Measurements from ENCODE around the gene PARD3. TPM values are rescaled to one million over a fixed set of nuclear protein-coding genes. Genes with fewer than 3 reads are reported as not detected.

Gene PARD3
- total RNA-seq, 4 donors from 2014 or later = 98.9 to 122 (median 105) TPM

GRCh38 chr10:34166354-34166753 is 648.7 kb downstream of the PARD3 start:
- intact Hi-C loops (cut with DNase I) = no loop called here
- Histone ChIP-seq H3K4me3 (no peak overlapping the region), H3K27ac (replicated peaks in 1 of 4) (no peak overlapping the region), H3K36me3 (no peaks in the 10 kb centered on the region), H3K4me1 (peaks cover 0 to 21% (median under 1%) of the 10 kb centered on the region in 4 donors), H3K27me3 (no peaks in the 10 kb centered on the region), H3K9me3 (no peaks in the 10 kb centered on the region)
- DNase-seq (ENCODE audit: extremely low spot score) = no peak
- no peak for TF ChIP-seq POLR2A (IDR thresholded peaks at IDR 0.05; ENCODE audit: low read depth)
- no peak for TF ChIP-seq POLR2AphosphoS5 (IDR thresholded peaks at IDR 0.05)
- TF ChIP-seq EP300 (IDR thresholded peaks at IDR 0.05) = no peak
- no peak for TF ChIP-seq CTCF (IDR thresholded peaks at IDR 0.05)
- WGBS = 92% methylated on average over 5 of the region's 5 CpGs

GRCh38 chr10:34164029-34164428 is 651.1 kb downstream of the PARD3 start:
- no peak overlapping the region for H3K27ac ChIP-seq (replicated peaks in 1 of 4)
- no peaks in the 10 kb centered on the region for H3K27me3 ChIP-seq
- peaks cover 0 to 6% (median 0%) of the 10 kb centered on the region in 4 donors for H3K4me1 ChIP-seq
- intact Hi-C loops (cut with DNase I) = no loop called here
- TF ChIP-seq POLR2A (IDR thresholded peaks at IDR 0.05; ENCODE audit: low read depth) (no peak), POLR2AphosphoS5 (IDR thresholded peaks at IDR 0.05) (no peak), EP300 (IDR thresholded peaks at IDR 0.05) (no peak), CTCF (IDR thresholded peaks at IDR 0.05) (no peak)
- no peak for DNase-seq (ENCODE audit: extremely low spot score)
- H3K9me3 ChIP-seq = no peaks in the 10 kb centered on the region
- no peak overlapping the region for H3K4me3 ChIP-seq
- no peaks in the 10 kb centered on the region for H3K36me3 ChIP-seq
- 82% methylated on average over 3 of the region's 3 CpGs for WGBS

- H3K27me3 ChIP-seq = no peaks in the 10 kb centered on the region
- H3K36me3 ChIP-seq = no peaks in the 10 kb centered on the region
- no peak for DNase-seq (ENCODE audit: extremely low spot score)
- H3K4me3 ChIP-seq = no peak overlapping the region
- TF ChIP-seq POLR2AphosphoS5 (IDR thresholded peaks at IDR 0.05) (no peak), POLR2A (IDR thresholded peaks at IDR 0.05; ENCODE audit: low read depth) (no peak), CTCF (IDR thresholded peaks at IDR 0.05) (no peak), EP300 (IDR thresholded peaks at IDR 0.05) (no peak)
- no peak overlapping the region for H3K27ac ChIP-seq (replicated peaks in 1 of 4)
- H3K9me3 ChIP-seq = no peaks in the 10 kb centered on the region
- H3K4me1 ChIP-seq = no peaks in the 10 kb centered on the region
- 82% methylated on average over 11 of the region's 11 CpGs for WGBS
- intact Hi-C loops (cut with DNase I) = no loop called here
These were observed 651.8 kb downstream of the PARD3 start for GRCh38 chr10:34163075-34163905.

DNA sequence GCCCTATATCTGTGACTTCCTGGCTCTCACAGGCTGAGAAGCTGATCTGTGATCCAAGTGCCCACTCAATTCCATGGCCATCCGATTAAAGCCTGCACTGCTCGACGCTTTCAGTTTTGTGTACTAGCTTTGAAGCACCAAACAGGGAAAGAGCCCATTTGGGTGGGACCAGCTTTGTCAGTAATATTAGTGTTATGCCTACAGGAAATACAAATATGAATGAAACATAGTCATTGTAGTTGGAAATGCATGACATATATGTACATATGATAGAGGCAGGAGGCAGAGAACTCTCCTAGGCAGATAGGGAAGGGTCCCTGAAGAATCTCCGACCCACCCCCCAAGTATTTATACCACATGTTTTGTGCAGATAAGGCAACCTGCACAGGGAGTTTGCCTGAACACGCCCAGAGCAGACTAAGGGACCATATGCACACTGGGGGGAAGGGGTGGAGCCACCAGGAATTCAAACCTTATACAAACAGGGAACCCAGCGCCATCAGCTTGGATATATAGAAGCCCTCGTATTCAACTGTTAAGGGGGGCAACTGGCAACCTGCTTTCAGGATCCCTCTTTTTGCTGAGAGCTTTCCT is 653.2 kb downstream of the PARD3 start:
- WGBS = 80% methylated on average over 7 of the region's 7 CpGs
- Histone ChIP-seq H3K4me3 (no peak overlapping the region), H3K4me1 (peaks cover 0 to 9% (median 8%) of the 10 kb centered on the region in 4 donors), H3K36me3 (no peaks in the 10 kb centered on the region), H3K27me3 (no peaks in the 10 kb centered on the region), H3K27ac (replicated peaks in 1 of 4) (no peak overlapping the region), H3K9me3 (no peaks in the 10 kb centered on the region)
- no peak for DNase-seq (ENCODE audit: extremely low spot score)
- intact Hi-C loops (cut with DNase I) = no loop called here
- TF ChIP-seq POLR2AphosphoS5 (IDR thresholded peaks at IDR 0.05) = no peak
- no peak for TF ChIP-seq CTCF (IDR thresholded peaks at IDR 0.05)
- no peak for TF ChIP-seq EP300 (IDR thresholded peaks at IDR 0.05)
- TF ChIP-seq POLR2A (IDR thresholded peaks at IDR 0.05; ENCODE audit: low read depth) = no peak
